ENCODE measurements around the gene BORCS8. TPM values are rescaled to one million over a fixed set of nuclear protein-coding genes. Genes with fewer than 3 reads are reported as not detected.
"Not testable (repeated sequence)": the region's sequence is repeated elsewhere in the genome, so short reads cannot be mapped to it uniquely, and the experiment has no call there.

The BORCS8 gene
- total RNA-seq, 2 donors from 2014 or later: 27.8 to 27.9 TPM

- DNase-seq: no peak
- intact Hi-C loops (cut with DNase I): no loop called here
- H3K36me3 ChIP-seq: no peaks in the 10 kb centered on the region
- H3K27me3 ChIP-seq: peaks cover 4% of the 10 kb centered on the region
- H3K9me3 ChIP-seq: no peaks in the 10 kb centered on the region
- TF ChIP-seq CTCF (IDR thresholded peaks at IDR 0.05): no peak
- no peak overlapping the region for H3K27ac ChIP-seq
- H3K9ac ChIP-seq (ENCODE audit: low read depth in 2 of 2, low read length in 2 of 2): no peak overlapping the region
- no peak overlapping the region for H3K4me3 ChIP-seq
- no peaks in the 10 kb centered on the region for H3K4me1 ChIP-seq
These were observed 31.1 kb upstream of the BORCS8 start for GRCh38 chr19:19223060-19223459.

GRCh38 chr19:19221000-19221399 is 29.0 kb upstream of the BORCS8 start:
- H3K4me1 ChIP-seq; H3K9me3 ChIP-seq; H3K36me3 ChIP-seq; H3K9ac ChIP-seq (ENCODE audit: low read depth in 2 of 2, low read length in 2 of 2); H3K4me3 ChIP-seq; H3K27ac ChIP-seq; intact Hi-C loops (cut with DNase I); H3K27me3 ChIP-seq; DNase-seq: not testable (repeated sequence)

- intact Hi-C loops (cut with DNase I): no loop called here
- no peak for DNase-seq
- H3K36me3 ChIP-seq: no peaks in the 10 kb centered on the region
- no peaks in the 10 kb centered on the region for H3K9me3 ChIP-seq
- H3K4me3 ChIP-seq: no peak overlapping the region
- H3K4me1 ChIP-seq: no peaks in the 10 kb centered on the region
- TF ChIP-seq CTCF (IDR thresholded peaks at IDR 0.05): no peak
- no peak overlapping the region for H3K9ac ChIP-seq (ENCODE audit: low read depth in 2 of 2, low read length in 2 of 2)
- H3K27ac ChIP-seq: no peak overlapping the region
- H3K27me3 ChIP-seq: no peaks in the 10 kb centered on the region
These were observed 27.0 kb upstream of the BORCS8 start for GRCh38 chr19:19218911-19219310.

- H3K4me3 ChIP-seq: no peak overlapping the region
- TF ChIP-seq CTCF (IDR thresholded peaks at IDR 0.05): no peak
- no peaks in the 10 kb centered on the region for H3K36me3 ChIP-seq
- no peaks in the 10 kb centered on the region for H3K4me1 ChIP-seq
- no peak overlapping the region for H3K9ac ChIP-seq (ENCODE audit: low read depth in 2 of 2, low read length in 2 of 2)
- peaks cover 9% of the 10 kb centered on the region for H3K27me3 ChIP-seq
- no peak for DNase-seq
- H3K9me3 ChIP-seq: no peaks in the 10 kb centered on the region
- intact Hi-C loops (cut with DNase I): no loop called here
- no peak overlapping the region for H3K27ac ChIP-seq
These were observed 25.1 kb upstream of the BORCS8 start for GRCh38 chr19:19217099-19217498.

GRCh38 chr19:19215792-19216191 is 23.8 kb upstream of the BORCS8 start:
- H3K4me1 ChIP-seq: no peaks in the 10 kb centered on the region
- no peak for TF ChIP-seq CTCF (IDR thresholded peaks at IDR 0.05)
- peaks cover 18% of the 10 kb centered on the region for H3K27me3 ChIP-seq
- DNase-seq: no peak
- H3K9ac ChIP-seq (ENCODE audit: low read depth in 2 of 2, low read length in 2 of 2): no peak overlapping the region
- no peaks in the 10 kb centered on the region for H3K9me3 ChIP-seq
- no peaks in the 10 kb centered on the region for H3K36me3 ChIP-seq
- no peak overlapping the region for H3K27ac ChIP-seq
- no peak overlapping the region for H3K4me3 ChIP-seq
- intact Hi-C loops (cut with DNase I): no loop called here

GRCh38 chr19:19214892-19215291 is 22.9 kb upstream of the BORCS8 start:
- no peak for TF ChIP-seq CTCF (IDR thresholded peaks at IDR 0.05)
- Histone ChIP-seq H3K27me3 (peaks cover 18% of the 10 kb centered on the region), H3K36me3 (no peaks in the 10 kb centered on the region), H3K9me3 (no peaks in the 10 kb centered on the region), H3K4me3 (no peak overlapping the region), H3K9ac (ENCODE audit: low read depth in 2 of 2, low read length in 2 of 2) (no peak overlapping the region), H3K4me1 (no peaks in the 10 kb centered on the region), H3K27ac (no peak overlapping the region)
- no peak for DNase-seq
- intact Hi-C loops (cut with DNase I): no loop called here
